ENCODE data around the gene CCL19. TPM values are rescaled to one million over a fixed set of nuclear protein-coding genes. Genes with fewer than 3 reads are reported as not detected.

Gene CCL19
- total RNA-seq, 6 experiments from 2014 or later = 0.77 to 6.5 (median 1.1) TPM

DNA sequence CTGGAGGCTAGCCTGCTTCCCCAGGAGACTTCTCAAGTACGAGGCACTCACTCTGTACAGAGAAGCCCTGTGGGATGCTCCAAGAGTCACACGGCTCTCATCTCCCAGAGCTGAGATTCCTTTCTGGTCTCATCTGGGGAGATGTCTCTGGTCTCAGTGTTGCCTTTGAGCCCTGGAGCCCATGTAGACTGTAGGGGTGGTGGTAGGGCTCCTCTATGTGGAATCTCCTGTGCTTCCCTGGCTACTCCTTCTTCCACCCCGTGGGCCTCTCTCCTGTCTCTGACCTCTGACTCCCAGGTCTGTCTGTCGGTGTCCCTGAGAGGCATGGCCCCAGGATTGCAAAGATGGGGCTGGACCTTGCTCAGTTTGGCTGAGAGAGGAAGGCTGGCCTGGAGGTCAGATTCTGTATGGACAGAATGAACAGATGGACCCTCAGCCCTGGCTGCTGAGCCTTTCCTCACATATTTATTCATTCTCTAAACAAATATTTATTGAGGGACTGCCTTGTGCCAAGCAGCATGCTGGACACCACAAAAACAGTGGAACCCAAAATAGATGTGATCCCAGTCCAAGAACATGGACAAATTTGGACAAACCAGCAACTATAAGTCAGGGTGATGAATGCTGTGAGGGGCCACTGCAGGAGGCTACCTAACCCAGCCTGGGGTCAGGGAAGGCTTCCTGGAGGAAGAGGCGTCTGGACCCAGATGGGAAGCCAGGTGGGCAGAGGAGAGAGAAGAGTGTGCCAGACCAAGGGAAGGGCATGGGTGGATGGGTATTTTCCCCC lies 2.6 kb downstream of the CCL19 start:
- Histone ChIP-seq H3K27ac (peak overlapping the region in 2 of 3 donors; percentile 32 to 70), H3K36me3 (no peaks in the 10 kb centered on the region), H3K4me3 (no peak overlapping the region), H3K27me3 (no peaks in the 10 kb centered on the region), H3K4me1 (peaks cover 0 to 29% (median 13%) of the 10 kb centered on the region in 4 donors), H3K9me3 (no peaks in the 10 kb centered on the region)
- WGBS (ENCODE audit: insufficient coverage, low coverage, low lambda C conversion rate, missing lambda C conversion rate) = 29% methylated on average over 1 of the region's 5 CpGs
- ATAC-seq (peak; percentile 85 to 95 (median 88)), DNase-seq (peak; percentile 48 to 90 (median 88))
- TF ChIP-seq, protein P1, sequence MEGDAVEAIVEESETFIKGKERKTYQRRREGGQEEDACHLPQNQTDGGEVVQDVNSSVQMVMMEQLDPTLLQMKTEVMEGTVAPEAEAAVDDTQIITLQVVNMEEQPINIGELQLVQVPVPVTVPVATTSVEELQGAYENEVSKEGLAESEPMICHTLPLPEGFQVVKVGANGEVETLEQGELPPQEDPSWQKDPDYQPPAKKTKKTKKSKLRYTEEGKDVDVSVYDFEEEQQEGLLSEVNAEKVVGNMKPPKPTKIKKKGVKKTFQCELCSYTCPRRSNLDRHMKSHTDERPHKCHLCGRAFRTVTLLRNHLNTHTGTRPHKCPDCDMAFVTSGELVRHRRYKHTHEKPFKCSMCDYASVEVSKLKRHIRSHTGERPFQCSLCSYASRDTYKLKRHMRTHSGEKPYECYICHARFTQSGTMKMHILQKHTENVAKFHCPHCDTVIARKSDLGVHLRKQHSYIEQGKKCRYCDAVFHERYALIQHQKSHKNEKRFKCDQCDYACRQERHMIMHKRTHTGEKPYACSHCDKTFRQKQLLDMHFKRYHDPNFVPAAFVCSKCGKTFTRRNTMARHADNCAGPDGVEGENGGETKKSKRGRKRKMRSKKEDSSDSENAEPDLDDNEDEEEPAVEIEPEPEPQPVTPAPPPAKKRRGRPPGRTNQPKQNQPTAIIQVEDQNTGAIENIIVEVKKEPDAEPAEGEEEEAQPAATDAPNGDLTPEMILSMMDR (IDR thresholded peaks at IDR 0.05) = no peak
- TF ChIP-seq POLR2A (IDR thresholded peaks at IDR 0.05) = no peak
- intact Hi-C loops (cut with DNase I) = no loop called here

DNA sequence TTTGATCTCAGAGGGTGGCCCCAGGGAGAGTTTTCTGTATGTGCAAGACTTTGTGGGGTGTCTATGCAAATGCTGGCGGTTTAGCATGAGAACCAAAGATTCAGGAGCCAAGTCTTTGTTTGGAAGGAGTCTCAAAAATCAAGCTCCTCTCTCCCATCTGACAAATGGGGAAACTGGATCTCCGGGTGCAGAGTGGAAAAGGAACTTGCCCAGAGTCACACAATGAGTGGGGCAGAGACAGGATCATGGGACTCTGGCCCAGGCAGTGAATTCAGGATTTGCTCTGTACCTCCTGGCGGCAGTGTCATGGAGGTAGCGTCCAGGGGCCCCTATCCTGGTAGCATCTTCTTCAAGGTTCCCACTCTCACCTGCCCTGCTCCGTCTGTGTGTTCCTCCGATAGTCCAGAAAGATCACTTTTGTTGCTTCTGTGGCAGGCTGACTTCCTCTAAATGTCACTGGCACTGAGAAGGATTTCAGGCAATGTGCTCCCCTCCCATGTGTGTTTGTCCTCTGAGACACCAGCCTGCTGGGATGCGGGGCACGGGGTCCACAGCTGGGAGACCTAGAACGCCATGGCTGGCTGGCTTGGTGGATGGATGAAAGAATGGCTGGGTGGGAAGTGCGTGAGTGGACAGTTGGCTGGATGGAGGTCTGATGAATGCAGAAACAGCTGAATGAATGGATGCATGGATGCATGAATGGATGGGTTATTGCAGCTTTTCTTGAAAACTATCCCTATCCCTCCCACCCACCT lies 3.6 kb downstream of the CCL19 start:
- H3K9me3 ChIP-seq = no peaks in the 10 kb centered on the region
- TF ChIP-seq, protein P1 (IDR thresholded peaks at IDR 0.05) = no peak
- no peak for TF ChIP-seq POLR2A (IDR thresholded peaks at IDR 0.05)
- no peaks in the 10 kb centered on the region for H3K36me3 ChIP-seq
- H3K4me1 ChIP-seq = peaks cover 0 to 29% (median 13%) of the 10 kb centered on the region in 4 donors
- H3K27me3 ChIP-seq = no peaks in the 10 kb centered on the region
- peak overlapping the region in 1 of 3 donors; percentile 45 for H3K27ac ChIP-seq
- DNase-seq = no peak
- WGBS (ENCODE audit: insufficient coverage, low coverage, low lambda C conversion rate, missing lambda C conversion rate) = 82% methylated on average over 7 of the region's 10 CpGs
- no peak for ATAC-seq
- intact Hi-C loops (cut with DNase I) = no loop called here
- no peak overlapping the region for H3K4me3 ChIP-seq

DNA sequence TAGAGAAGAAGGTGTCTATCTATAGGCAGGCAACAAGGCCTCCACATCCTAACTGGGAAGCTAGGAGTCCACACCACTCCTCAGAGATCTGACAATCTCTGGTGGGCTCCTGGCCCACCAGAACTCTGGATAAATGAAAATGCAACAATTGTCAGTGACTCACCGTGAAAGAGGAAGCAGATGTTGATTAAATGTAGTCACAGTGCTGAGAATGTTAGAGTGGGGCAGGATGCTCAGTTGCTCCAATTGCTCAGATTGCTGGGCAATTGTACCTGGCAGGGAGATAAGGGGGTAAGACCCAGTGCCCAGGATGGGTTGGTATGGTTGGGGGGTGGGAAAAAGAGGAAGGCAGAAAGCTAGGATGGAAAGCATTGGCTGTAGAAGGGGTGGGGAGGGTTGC lies 4.3 kb downstream of the CCL19 start:
- no peak overlapping the region for H3K4me3 ChIP-seq
- DNase-seq (no peak), ATAC-seq (no peak)
- H3K27ac ChIP-seq = no peak overlapping the region
- no peaks in the 10 kb centered on the region for H3K9me3 ChIP-seq
- 58% methylated on average over 1 of the region's 1 CpG for WGBS (ENCODE audit: insufficient coverage, low coverage, low lambda C conversion rate, missing lambda C conversion rate)
- TF ChIP-seq POLR2A (IDR thresholded peaks at IDR 0.05) = no peak
- TF ChIP-seq, protein P1 (IDR thresholded peaks at IDR 0.05) = no peak
- intact Hi-C loops (cut with DNase I) = no loop called here
- H3K27me3 ChIP-seq = no peaks in the 10 kb centered on the region
- H3K4me1 ChIP-seq = peaks cover 0 to 29% (median 13%) of the 10 kb centered on the region in 4 donors
- H3K36me3 ChIP-seq = no peaks in the 10 kb centered on the region

DNA sequence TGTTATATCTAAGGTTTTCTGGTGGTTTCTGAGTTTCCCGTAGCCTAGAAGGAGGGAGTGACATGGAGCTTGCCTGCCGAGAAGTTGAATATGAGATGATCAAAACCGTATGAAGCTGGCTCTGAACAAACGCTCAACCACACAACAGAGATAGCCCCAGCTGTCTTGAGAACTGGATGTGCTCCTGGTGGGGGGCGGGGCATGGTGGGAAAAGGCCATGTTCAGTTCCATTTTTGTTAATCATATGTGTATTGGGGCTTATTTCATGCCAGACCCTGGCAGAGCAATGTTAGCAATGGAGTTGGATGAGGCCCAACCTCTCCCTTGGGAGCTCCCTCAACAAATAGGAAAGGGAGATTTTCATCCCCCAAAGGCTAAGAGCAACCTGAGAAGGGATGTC lies 4.8 kb downstream of the CCL19 start:
- 71% methylated on average over 4 of the region's 5 CpGs for WGBS (ENCODE audit: insufficient coverage, low coverage, low lambda C conversion rate, missing lambda C conversion rate)
- ATAC-seq = no peak
- DNase-seq = no peak

More for the DNA sequence above, 4.8 kb downstream of the CCL19 start:
- Histone ChIP-seq H3K36me3 (no peaks in the 10 kb centered on the region), H3K27me3 (no peaks in the 10 kb centered on the region), H3K27ac (no peak overlapping the region), H3K4me3 (no peak overlapping the region), H3K4me1 (peaks cover 0 to 29% (median 13%) of the 10 kb centered on the region in 4 donors), H3K9me3 (no peaks in the 10 kb centered on the region)
- no peak for TF ChIP-seq POLR2A (IDR thresholded peaks at IDR 0.05)
- TF ChIP-seq, protein P1 (IDR thresholded peaks at IDR 0.05) = no peak
- intact Hi-C loops (cut with DNase I) = no loop called here

All from right lobe of liver (tissue), 6 donors.